Globus pallidus (tissue), 1 donor: ENCODE results near the gene DCANP1.
A peak's percentile ranks its signal among the peaks of the same experiment; 100 is the strongest.
"Not testable (repeated sequence)": the region's sequence is repeated elsewhere in the genome, so short reads cannot be mapped to it uniquely, and the experiment has no call there.

Experiments
- DNase-seq: peaks from one replicate; pipeline ENCODE4 v3.0.0-alpha.2; 2015; ENCODE audit warnings: low spot score

Gene DCANP1, protein sequence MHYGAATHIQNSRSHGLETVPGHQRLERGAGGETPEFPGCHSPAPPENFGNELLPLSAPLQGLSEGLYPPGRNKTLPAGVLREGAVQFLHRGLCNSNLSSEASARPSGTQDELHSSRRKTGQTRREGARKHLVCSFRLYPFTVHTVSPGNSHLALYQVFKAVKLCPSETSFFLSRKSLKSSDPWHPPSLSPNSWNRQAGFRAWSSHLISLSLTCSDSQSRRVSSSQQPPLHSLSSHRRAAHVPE

DNA sequence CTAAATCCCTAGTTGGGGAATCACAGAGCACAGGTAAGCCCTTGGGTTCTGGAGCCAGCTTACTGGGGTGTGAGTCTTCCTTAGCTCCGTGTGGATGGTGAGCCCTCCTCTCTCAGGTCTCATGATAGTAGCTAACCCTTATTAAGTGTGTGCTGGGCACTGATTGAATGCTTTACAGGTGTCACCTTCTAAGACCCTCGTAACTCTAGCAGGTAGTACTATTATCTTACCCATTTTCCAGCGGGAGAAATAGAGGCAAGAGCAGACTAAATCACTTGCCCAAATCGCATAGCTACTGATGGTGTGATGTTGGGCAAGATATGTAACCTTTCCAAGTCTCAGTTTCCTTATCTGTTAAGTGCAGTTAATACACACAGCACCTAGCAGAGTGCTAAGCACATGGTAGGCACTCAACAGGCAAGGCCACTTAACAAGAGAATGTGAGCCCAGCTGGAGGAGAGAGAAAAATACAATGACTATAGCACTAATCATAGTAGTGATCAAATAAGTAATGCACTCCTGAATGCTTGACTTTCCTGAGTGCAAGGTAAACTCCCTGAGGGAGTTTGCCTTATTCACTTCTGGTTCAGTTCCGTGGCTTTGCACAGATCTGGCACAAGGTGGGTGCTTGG is at the start of gene DCANP1:
Gene DCANP1 (minus strand): TSS at position 51 of the 632 bp plus-strand sequence. CDS start 240 bp downstream, outside the sequence.
- no peak for DNase-seq

DNA sequence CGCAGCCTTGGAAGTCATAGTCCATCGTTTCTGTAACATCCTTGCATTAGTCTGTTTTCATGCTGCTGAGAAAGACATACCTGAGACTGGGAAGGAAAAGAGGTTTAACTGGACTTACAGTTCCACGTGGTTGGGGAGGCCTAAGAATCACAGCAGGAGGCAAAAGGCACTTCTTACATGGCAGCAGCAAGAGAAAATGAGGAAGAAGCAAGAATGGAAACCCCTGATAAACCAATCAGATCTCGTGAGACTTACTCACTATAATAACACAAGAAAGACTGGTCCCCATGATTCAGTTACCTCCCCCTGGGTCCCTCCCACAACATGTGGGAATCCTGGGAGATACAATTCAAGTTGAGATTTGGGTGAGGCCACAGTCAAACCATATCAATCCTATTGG is 48.4 kb upstream of the DCANP1 start:
- DNase-seq, result not testable (repeated sequence)

DNA sequence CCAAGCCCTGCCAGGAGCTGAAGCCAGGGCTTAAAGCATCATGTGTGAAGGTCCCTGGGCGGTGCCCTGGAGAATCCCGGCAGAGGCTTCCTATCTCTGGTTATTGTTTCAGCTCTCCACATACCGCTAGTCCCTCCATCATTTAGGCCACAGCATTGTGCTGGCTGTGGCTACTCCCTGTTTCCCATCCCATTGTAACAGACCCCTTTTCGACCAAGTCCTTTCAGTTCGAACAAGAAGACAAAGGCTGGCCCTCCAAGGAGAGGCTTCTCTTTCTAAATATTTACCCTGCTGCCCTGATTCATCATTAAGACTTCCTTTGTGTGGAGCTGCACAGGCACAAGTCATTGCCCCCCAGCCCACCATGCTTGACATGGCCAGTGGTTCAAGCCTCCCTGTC is 47.0 kb upstream of the DCANP1 start:
- DNase-seq, result no peak

DNA sequence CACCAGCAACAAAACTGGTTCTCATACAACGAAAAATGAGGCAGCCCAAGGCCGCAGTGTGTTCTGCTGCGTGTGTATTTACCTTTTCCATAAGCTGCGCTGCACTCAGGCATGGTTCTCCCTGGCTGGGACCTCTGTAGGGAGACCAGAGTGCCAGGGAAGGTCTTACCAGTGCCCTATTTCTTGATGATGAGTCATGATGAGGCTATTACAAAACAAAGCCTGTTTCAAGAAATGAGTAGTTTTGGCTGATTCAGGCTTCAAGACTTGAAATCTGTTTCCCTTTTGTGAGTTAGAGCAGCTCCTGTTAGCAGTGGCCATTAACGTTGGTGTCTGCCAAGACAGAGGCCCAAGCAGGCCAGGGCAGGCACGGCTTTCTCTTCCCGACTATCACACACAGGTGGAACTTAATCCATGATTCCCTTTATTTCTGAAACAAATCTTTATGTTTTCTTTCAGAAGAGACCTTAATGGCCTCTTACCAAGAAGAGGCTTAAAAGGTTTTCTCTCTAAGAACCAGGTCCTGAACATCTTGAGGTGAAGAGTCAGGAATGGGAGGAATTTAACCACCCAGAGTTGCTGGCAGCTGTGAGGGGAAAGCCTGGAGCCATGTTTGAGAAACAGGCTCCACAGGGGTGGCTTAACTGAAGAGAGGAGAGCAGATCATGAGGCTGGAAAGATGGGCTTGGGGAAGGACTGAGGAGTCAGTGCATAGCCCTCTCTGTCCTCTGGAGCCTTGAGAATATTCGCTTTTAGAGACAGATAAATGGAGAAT is 46.4 kb upstream of the DCANP1 start:
- DNase-seq, result no peak

DNA sequence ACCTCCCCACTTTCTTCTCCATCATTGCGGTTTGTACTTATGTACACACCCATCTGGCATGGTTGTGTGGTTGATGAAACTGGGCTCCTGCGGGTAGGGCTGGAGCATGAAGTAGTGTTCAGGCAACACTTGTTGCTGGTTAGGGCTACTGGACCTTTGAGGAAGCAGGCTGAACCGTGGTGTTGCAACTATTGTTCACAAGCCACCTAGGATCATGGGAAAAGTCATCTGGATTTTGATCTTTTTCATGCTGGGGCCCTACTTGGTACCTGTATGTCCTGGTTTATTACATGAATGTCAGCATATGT is 45.1 kb upstream of the DCANP1 start:
- no peak for DNase-seq

DNA sequence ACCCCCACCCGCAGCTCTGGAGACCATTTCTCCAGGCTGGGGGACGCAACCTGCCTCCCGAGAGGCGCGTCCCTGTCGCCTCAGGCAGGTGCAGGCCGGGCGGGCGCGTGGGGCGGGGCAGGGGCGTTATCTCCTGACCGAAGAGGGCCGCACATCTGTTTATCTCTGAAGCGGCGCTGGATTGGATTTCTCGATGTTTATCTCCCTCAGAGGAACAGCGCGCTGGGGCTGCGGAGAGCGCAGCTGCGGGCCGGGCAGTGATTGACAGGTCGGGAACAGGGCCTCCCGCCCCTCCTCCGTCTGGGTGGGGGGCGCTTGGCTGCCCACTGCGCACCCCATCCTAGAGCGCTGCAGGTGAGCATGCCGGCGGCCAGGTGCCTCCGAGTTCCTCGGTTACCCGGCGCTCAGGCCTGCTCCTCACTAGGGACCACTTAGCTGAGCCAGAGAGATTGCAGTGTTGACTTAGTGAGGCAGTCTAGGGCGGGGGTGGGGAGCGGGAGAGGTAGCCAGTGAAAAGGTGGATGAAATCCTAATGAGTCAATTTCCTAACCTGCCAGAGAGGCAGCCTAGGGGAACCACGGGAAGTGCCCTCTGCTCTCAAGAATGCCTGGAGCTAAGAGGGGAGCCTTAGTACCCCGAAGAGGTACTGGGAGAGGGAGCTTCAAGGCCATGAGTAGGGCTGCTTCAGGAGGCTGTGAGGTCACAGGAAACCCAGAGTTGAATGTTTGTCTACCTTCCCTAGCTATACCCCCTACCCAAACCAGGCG is 44.6 kb upstream of the DCANP1 start:
- DNase-seq, result no peak

DNA sequence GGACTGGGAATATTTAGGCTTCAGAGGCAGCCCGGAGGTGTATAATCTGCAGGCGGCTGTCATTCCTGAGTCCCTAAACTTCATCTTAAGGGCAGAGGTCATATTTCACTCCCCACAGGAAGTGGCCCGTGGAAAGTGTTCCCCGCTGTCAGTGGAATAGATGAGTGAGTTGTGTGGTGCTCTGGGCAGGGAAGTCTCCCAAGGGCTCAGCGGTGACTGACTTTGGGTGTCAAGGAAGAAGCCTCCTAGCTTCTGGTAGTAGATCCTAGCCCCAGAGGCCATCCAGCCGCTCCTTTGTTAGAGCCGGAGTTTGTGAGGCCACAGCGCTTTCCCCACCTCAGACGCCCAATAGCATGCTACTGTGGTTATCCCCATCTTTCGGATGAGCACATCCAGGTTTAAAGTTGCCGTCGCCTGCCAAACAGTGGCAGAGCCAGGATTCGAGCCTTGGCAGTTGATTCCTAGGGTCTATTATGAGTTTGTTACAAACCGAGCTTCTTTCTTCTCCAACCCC is 43.9 kb upstream of the DCANP1 start:
- no peak for DNase-seq

DNA sequence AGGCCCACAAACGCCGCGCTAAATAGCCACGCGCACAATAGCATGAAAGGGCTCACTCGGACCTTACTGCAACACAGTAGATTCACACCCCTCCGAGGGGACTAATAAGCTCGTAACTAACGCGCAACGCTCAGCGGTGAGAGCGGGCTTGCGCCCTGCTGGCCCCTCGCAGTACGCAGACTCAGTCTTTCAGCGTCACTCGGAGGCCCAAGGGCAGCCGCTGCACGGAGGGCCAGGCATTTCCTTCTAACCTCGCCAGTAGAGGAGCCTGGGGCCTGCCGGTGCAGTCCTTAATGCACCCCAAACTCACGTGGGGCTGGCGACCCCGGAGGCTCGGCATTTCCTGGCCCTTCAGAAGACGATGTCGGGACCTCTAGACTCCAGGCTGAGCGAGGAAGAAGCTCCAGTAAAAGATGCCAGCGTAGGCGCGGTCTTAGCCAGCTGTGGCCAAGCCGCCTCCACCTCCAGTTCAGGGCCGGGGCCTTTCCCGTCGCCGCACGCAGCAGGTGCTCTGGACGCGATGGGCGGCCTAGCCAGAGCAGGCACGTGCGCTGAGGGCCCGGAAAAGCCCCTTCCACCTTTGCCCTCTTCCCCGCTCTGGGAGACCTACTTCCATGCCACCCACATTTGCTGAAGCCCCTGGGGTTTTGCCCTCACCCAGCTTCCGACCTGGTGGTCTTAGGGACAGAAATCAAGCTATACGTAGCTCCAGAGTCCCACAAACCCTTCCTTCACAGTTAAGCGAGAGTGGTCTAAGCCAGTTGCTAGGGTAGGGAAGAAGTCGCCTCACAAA is 43.3 kb upstream of the DCANP1 start:
- no peak for DNase-seq

DNA sequence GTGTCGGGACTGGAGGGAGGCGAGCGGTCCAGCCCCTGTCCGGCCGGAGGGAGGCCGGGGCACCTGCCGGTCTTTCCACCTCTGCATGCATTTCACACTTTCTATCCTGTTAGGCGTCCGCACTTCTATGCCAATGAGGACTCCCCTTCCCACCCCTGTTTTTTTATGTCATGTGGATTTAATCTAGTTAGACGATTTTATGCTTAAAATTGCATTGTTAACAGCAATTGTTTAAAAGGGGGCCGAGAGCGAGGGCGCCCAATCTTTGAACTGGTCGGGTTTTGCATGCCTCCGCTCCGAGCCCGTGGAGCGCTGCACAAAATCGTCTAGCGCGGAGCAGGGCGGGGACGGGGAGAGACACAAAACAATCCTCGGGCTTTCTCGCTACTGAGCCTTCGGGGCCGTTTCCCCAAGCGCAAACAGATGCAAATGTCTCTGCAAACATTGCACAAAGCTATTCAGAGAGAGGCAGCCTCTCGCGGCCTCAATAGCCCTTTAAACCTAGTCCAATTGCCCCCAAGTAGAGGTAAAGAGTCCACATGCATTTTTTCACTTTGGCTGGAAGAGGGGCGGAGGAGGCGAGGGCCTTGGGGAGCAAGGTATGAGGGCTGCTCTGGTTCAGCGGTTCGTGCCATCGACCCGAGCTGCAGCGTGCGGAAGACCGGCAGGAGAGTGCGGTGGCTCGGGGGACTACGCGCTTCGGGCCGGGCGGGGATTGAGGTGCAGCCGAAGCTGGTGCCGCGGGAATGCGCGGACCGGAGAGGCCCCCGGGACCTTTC is 42.5 kb upstream of the DCANP1 start:
- no peak for DNase-seq

DNA sequence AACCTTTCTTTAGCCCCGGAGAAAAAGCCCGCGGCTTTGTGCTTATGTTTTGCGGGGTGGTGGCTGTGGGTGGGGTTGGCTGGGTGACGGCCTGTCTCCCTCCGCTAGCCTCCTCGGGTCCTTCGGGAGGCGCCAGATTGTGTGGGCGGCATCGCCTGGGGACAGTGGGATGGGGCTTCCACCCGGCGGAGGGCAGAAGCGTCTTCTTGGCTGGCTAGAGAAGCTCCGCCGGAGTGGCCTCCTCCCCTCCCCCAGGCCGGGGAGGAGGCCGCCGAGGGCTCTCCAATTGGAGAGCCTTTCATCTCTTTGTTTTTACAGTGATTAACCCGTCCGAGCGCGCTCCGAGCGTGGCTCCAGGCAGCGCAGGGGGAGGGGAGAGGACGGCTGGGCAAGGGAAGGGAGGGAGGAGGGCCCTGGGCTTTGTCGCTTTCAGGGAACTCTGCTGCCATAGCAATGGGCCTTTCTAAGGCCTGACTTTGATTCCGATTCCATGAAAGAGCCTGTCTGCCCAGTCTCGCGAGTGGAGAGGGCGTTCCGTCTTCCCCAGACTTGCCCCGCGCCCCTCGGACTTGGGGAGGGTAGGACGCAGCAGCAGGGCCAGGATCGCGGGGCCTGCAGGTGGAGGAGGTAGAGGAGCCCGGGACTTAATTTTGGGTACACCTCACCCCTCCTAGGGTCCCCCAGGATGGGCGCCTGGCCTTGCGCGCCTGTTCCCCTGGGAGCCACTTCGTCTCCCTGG is 41.7 kb upstream of the DCANP1 start:
- DNase-seq, result peak; percentile 32

DNA sequence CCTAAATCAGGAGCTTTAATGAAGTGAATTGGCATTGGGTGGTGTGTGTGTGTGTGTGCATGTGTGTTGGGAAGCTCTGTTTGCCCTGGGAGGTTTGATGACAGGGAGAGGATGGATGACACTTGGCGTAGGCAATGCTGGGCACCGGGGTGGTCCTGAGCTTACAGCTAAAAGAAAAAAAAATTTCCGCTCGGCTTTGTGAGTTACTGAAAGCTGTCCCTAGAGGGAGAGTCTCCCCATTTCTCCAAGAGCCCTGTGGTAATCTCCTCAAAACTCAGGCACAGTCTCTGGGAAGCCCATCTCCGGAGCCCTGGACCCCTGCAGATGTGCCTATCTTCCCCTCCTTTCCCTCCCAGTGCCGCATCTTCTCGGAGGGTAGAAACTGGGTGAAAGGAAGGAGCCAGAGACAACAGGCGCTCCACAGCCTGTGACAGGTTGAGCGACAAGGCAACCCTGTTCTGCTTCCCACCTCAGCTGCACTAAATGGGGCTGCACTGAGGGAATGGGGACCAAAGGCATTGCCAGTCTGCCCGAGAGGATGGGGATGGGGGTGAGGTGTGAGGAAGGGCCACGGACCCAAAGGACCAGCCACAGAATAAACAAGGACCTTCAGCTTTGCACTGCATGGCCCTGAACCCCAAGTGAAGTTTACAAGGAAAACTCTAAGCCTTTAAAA is 40.8 kb upstream of the DCANP1 start:
- DNase-seq, result no peak

DNA sequence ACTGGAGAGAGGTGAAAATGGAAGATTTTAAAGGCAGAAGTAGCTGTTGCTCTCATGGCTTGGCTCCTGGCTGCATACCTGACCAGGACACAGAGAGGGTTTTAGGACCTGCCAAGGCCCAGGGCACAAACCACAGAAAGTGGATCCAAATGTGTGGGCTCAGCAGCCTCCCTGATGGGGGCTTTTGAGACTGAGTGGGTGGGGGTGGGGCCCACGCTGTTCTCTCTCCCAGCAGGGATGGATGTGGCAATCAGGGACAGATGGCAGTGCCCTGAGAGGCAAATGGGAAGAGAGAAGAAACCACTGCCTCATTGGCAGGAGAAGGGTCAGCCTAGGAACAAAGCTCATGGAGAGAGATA is 39.9 kb upstream of the DCANP1 start:
- DNase-seq, result no peak

DNA sequence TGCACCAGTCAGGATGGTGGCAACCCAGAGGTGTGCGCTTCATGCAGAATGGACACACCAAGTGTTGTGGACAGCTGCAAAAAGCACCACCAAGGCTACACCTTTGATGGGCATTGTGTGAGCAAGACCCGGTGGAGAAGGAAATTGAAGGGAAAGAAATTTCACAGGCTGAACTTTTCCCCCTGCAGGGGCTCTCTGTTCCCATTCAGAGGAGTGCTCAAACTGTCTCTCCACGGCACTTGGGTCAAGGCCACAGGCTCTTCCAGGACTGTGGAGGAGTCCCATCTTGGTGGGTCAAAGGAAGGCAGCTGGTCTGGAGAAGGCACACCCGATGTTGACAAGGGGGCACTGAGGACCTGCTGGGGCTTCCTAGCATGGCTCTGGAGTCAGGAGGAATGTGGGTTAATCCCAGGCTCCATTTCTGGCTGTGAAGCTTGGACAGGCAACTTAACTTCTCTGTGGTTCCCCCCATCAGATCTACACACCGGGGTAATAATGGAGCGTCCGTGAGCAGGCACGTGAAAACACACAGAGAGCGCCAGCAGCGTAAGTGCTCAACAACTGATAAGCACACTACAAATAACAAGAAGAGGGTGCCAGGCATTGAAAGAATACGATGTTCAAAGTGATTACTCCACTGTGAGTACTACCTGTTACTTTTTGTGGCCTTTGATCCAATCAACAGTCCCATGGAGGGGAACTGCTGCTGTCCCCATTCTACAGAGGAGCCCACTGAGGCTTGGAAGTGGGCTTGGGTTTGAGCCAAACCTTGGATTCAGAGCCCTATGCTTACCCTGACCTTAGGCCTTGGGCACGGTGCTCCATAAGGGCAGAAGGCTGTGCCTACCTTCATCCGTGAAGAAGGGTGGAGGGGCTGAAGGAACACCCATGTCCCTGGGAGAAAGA is 39.2 kb upstream of the DCANP1 start:
- DNase-seq, result no peak

DNA sequence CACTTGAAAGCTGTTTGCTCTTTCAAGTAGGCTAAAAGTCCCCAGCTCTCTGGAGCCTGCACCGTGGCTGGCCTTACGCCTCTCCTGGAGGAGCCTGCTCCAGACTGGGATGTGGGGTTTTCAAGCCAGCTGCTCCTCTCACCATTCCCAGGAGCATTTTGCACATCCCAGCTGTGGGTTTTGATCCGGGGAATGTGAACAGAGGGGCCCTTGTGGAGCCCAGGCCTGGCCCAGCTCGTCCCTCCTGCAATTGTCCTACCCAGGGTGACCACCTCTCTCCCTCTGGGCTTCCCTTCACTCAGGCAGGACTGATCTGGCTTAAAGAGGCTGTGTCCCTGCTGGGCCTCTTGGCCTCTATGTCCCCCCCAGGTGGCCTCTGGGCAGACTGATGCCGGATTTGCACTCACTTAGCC is 37.5 kb upstream of the DCANP1 start:
- DNase-seq, result no peak

DNA sequence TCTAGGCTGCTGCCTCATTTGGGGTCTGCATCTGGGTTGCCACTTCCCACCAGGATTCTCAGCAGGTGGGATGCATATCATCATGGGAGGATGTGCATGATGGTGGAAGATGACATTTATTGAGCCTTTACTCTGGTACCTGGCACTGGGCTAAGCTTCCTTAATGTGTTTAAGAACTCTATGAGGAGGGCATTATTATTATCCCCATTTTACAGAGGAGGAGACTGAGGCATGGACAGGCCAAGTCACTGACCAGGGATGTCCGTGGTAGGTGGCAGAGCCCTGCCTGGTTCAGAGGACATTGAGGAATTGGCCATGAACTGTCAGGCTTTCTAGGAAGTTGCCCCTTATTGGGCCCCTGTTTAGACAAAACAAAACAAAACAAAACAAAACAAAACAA is 36.1 kb upstream of the DCANP1 start:
- DNase-seq, result no peak

DNA sequence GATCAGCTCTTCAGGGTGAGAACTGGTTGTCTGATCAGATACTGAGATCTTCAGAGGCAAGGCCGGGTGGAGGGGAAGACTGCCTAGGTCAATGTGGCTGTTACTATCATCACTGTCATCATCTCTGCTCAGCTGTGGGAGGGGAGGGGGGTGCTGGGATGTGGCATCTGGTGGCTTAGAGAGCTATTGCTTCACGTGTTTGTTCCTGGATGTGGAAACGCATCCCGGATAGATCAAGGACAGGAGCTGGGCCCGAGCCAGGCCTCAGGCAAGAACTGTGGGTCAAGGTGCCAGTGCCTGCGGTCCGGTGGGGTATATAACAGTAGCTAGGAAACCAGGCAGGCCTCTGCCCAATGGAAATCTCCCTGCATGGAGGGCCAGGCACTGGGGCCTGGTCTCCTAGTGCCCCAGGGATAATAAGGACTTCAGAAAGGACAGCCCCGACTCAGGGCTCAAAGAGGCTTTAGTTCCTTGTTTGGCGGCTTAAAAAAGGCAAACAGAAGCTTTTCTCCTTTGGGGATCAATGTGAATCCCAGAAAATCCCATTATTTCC is 35.3 kb upstream of the DCANP1 start:
- DNase-seq, result no peak

DNA sequence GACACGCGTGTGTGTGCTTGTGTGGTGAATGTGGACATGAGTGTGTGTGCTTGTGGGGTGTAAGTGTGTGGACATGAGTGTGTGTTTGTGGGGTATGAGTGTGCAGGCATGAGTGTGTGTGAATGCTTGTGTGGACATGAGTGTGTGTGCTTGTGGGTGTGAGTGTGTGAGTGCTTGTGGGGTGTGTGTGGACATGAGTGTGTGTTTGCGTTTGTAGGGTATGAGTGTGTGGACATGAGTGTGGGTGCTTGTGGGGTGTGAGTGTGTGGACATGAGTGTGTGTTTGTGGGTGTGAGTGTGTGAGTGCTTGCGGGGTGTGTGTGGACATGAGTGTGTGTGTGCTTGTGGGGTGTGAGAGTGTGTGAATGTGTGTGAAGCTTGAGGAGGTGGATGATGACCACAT is 34.8 kb upstream of the DCANP1 start:
- DNase-seq, result no peak

DNA sequence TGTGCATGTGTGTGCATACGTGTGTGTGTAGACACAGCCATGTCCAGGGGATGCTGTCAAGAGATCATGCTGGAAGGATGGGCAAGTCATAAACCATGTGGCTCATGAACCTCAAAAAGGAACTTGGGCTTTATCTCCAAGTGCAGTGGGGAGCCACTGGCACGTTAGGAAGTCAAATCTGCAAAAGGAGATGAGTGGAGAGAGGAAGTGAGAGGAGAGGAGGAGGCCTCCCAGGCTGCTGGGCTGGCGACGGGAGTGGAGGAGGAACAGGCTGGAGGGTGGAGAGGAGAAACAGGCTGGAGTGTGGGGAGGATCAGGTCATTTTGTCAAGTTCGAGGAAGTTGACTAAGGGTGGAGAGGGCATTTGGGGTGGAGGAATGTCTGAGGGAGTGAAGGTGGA is 34.2 kb upstream of the DCANP1 start:
- DNase-seq, result no peak
